ENCODE data around the gene ANO2. TPM values are rescaled to one million over a fixed set of nuclear protein-coding genes. Genes with fewer than 3 reads are reported as not detected.

ANO2 gene
- total RNA-seq, 1 experiment from 2014 or later = not detected

GRCh38 chr12:5718680-5719079, 226.4 kb downstream of the ANO2 start:
- intact Hi-C loops (cut with micrococcal nuclease) = no loop called here
- TF ChIP-seq EZH2phosphoT487 (IDR thresholded peaks at IDR 0.05; ENCODE audit: borderline replicate concordance, low read length) = no peak
- TF ChIP-seq EZH2 (IDR thresholded peaks at IDR 0.05; ENCODE audit: low read length, unreplicated experiment) = no peak
- TF ChIP-seq CTCF (conservative IDR thresholded peaks at IDR 0.05; ENCODE audit: low read depth, low read length) = no peak
- ATAC-seq (no peak), DNase-seq (no peak)
- H3K4me1 ChIP-seq (ENCODE audit: insufficient read depth, low read length) = no peaks in the 10 kb centered on the region
- H2AFZ ChIP-seq (ENCODE audit: low read length) = no peak overlapping the region
- H3K9ac ChIP-seq (ENCODE audit: low read length) = no peak overlapping the region
- ChIA-PET CTCF (no interaction called here), POLR2A (ENCODE audit: unreplicated experiment) (no interaction called here)
- no peak overlapping the region for H3K4me3 ChIP-seq (ENCODE audit: low read length)
- H4K20me1 ChIP-seq (ENCODE audit: low read length) = no peaks in the 10 kb centered on the region
- no peaks in the 10 kb centered on the region for H3K79me2 ChIP-seq (ENCODE audit: low read length)
- no peaks in the 10 kb centered on the region for H3F3A ChIP-seq (ENCODE audit: low read length, unreplicated experiment)
- no peaks in the 10 kb centered on the region for H3K9me2 ChIP-seq (replicated peaks; ENCODE audit: low read length)
- no TSS peak for BruUV-seq (replicated peaks)
- H3K27me3 ChIP-seq (ENCODE audit: low read length) = peaks cover 9% of the 10 kb centered on the region
- H3K4me2 ChIP-seq (ENCODE audit: low read length) = no peak overlapping the region
- H3K27ac ChIP-seq (ENCODE audit: low read length) = no peak overlapping the region
- no peaks in the 10 kb centered on the region for H3K36me3 ChIP-seq (ENCODE audit: low read depth, low read length)
- no peaks in the 10 kb centered on the region for H3K9me3 ChIP-seq (ENCODE audit: low read length)

DNA sequence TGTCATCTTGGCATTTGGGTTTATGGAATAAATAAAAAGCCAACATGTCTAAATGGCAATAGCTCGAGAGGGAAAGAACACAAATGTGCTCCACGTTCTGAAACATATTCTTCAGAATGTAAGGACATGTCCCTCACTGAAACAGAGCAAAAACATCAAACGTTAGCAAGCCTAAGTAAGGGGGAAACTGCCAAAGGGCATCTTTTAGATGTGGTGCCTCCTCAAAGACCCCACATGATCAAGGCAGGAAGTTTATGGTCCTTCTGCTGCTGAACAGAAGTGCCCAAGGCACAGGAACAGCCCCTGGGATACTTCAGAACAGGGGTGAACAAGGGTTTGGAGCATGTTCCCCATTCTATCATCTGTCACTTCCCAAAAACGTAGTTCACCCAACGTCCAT, 227.0 kb downstream of the ANO2 start:
- Histone ChIP-seq H3K4me1 (ENCODE audit: insufficient read depth, low read length) (no peaks in the 10 kb centered on the region), H3K79me2 (ENCODE audit: low read length) (no peaks in the 10 kb centered on the region), H3K9ac (ENCODE audit: low read length) (no peak overlapping the region), H3K9me2 (replicated peaks; ENCODE audit: low read length) (no peaks in the 10 kb centered on the region), H3K9me3 (ENCODE audit: low read length) (no peaks in the 10 kb centered on the region), H3K36me3 (ENCODE audit: low read depth, low read length) (no peaks in the 10 kb centered on the region), H3K27ac (ENCODE audit: low read length) (no peak overlapping the region), H2AFZ (ENCODE audit: low read length) (no peak overlapping the region), H4K20me1 (ENCODE audit: low read length) (no peaks in the 10 kb centered on the region), H3K27me3 (ENCODE audit: low read length) (peaks cover 15% of the 10 kb centered on the region), H3K4me2 (ENCODE audit: low read length) (no peak overlapping the region), H3K4me3 (ENCODE audit: low read length) (no peak overlapping the region), H3F3A (ENCODE audit: low read length, unreplicated experiment) (no peaks in the 10 kb centered on the region)
- ATAC-seq (no peak), DNase-seq (no peak)
- ChIA-PET POLR2A (ENCODE audit: unreplicated experiment) (no interaction called here), CTCF (no interaction called here)
- intact Hi-C loops (cut with micrococcal nuclease) = no loop called here
- TF ChIP-seq EZH2 (IDR thresholded peaks at IDR 0.05; ENCODE audit: low read length, unreplicated experiment) = no peak
- TF ChIP-seq CTCF (conservative IDR thresholded peaks at IDR 0.05; ENCODE audit: low read depth, low read length) = no peak
- TF ChIP-seq EZH2phosphoT487 (IDR thresholded peaks at IDR 0.05; ENCODE audit: borderline replicate concordance, low read length) = no peak
- no TSS peak for BruUV-seq (replicated peaks)

- no peak overlapping the region for H2AFZ ChIP-seq (ENCODE audit: low read length)
- no TSS peak for BruUV-seq (replicated peaks)
Measured at GRCh38 chr12:5716976-5717375, 228.1 kb downstream of the ANO2 start.

More at GRCh38 chr12:5716976-5717375, 228.1 kb downstream of the ANO2 start:
- Histone ChIP-seq H3K27me3 (ENCODE audit: low read length) (peaks cover 17% of the 10 kb centered on the region; the same call in 1 of the 2 replicates), H3K36me3 (ENCODE audit: low read depth, low read length) (no peaks in the 10 kb centered on the region), H3F3A (ENCODE audit: low read length, unreplicated experiment) (no peaks in the 10 kb centered on the region), H3K79me2 (ENCODE audit: low read length) (no peaks in the 10 kb centered on the region), H3K4me1 (ENCODE audit: insufficient read depth, low read length) (no peaks in the 10 kb centered on the region), H4K20me1 (ENCODE audit: low read length) (no peaks in the 10 kb centered on the region), H3K4me3 (ENCODE audit: low read length) (no peak overlapping the region), H3K9me3 (ENCODE audit: low read length) (no peaks in the 10 kb centered on the region), H3K27ac (ENCODE audit: low read length) (no peak overlapping the region), H3K4me2 (ENCODE audit: low read length) (no peak overlapping the region), H3K9ac (ENCODE audit: low read length) (no peak overlapping the region), H3K9me2 (replicated peaks; ENCODE audit: low read length) (no peaks in the 10 kb centered on the region)
- POLR2A ChIA-PET (ENCODE audit: unreplicated experiment) = no interaction called here
- TF ChIP-seq CTCF (conservative IDR thresholded peaks at IDR 0.05; ENCODE audit: low read depth, low read length) (no peak), EZH2phosphoT487 (IDR thresholded peaks at IDR 0.05; ENCODE audit: borderline replicate concordance, low read length) (no peak), EZH2 (IDR thresholded peaks at IDR 0.05; ENCODE audit: low read length, unreplicated experiment) (no peak)
- CTCF ChIA-PET = no interaction called here
- ATAC-seq (no peak), DNase-seq (no peak)
- intact Hi-C loops (cut with micrococcal nuclease) = no loop called here
